ENCODE data around the gene RNU2-1. TPM values are rescaled to one million over a fixed set of nuclear protein-coding genes. Genes with fewer than 3 reads are reported as not detected.

The RNU2-1 gene
- total and polyA plus RNA-seq, 2 of the 13 experiments (the other 11 are each of a cell fraction or from before 2014, with no cell fraction given): not detected

DNA sequence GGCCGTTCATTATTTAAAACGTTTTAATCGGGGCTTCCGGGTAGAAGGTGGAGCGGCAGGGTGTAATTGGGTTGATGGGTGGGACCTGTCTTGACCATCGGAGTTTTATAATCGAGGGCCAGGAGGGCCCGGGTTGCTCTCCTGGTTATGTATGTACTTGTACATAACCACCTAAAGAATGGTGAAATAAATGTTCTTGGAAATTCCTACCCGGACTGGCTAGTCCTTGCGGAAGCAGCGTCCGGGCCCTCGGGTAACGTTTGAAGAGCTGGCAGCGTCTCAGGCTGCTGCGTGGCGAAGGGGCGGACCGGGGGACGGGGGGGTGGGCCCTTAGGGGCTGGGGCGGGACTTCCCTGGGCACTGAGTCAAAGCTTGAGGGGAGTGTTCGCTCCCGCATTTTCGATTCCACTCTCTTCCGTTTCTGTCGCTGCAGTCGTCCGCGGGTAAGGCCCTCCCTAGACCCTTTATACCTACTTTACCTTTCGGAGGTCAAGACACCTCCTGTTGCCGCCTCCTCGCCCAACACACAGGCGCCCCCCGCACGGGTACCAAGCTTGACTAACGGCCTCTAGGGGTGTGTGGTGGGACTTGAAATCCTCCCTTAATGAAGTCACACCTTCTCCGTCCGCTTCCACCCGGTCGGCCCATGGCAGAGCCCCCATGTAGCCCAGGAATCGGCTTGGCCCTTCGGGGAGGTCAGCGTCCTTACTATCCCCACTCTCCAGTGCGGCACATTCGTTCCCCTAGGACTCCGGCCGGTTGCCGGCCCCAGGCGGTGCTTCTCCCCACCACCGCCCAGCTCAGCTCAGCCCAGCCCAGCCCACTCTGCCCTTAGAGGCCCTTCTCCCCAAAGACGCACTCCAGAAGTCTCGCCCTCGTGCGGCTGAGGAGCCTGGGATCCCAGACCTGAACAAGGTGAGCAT, 22.0 kb downstream of the RNU2-1 start, which contains the start of gene TMEM106A (continued):
- TF ChIP-seq HHEX (CRISPR knock-in tag; IDR thresholded peaks at IDR 0.05) (no peak), SRSF4 (IDR thresholded peaks at IDR 0.05; ENCODE audit: low read depth, low read length, poor library complexity, severe bottlenecking) (no peak), ERF (CRISPR knock-in tag; IDR thresholded peaks at IDR 0.05) (peak; percentile 77), SIN3B (IDR thresholded peaks at IDR 0.05; ENCODE audit: low read length) (no peak), ZFX (CRISPR knock-in tag; IDR thresholded peaks at IDR 0.05; ENCODE audit: low read depth) (peak; percentile 86), PCBP1 (IDR thresholded peaks at IDR 0.05; ENCODE audit: borderline replicate concordance, low read depth, low read length) (no peak), SNAI1 (CRISPR knock-in tag; IDR thresholded peaks at IDR 0.05; ENCODE audit: borderline replicate concordance) (no peak), SMC3 (IDR thresholded peaks at IDR 0.05; ENCODE audit: low read length) (peak; percentile 9; the same call in 1 of the 2 replicates), EEA1 (CRISPR knock-in tag; IDR thresholded peaks at IDR 0.05; ENCODE audit: borderline replicate concordance) (no peak), ZNF891 (CRISPR knock-in tag; IDR thresholded peaks at IDR 0.05) (peak; percentile 98), U2AF2 (IDR thresholded peaks at IDR 0.05; ENCODE audit: low read depth, low read length) (no peak), E2F2 (CRISPR knock-in tag; IDR thresholded peaks at IDR 0.05; ENCODE audit: borderline replicate concordance) (no peak), CHCHD3 (CRISPR knock-in tag; IDR thresholded peaks at IDR 0.05) (no peak), SCMH1 (CRISPR knock-in tag; IDR thresholded peaks at IDR 0.05; ENCODE audit: borderline replicate concordance) (no peak), ZNF704 (CRISPR knock-in tag; IDR thresholded peaks at IDR 0.05; ENCODE audit: borderline replicate concordance) (no peak), SALL2 (CRISPR knock-in tag; IDR thresholded peaks at IDR 0.05) (no peak; the same call in 1 of the 2 replicates), TOE1 (CRISPR knock-in tag; IDR thresholded peaks at IDR 0.05) (no peak)
- TF ChIP-seq, protein P1, sequence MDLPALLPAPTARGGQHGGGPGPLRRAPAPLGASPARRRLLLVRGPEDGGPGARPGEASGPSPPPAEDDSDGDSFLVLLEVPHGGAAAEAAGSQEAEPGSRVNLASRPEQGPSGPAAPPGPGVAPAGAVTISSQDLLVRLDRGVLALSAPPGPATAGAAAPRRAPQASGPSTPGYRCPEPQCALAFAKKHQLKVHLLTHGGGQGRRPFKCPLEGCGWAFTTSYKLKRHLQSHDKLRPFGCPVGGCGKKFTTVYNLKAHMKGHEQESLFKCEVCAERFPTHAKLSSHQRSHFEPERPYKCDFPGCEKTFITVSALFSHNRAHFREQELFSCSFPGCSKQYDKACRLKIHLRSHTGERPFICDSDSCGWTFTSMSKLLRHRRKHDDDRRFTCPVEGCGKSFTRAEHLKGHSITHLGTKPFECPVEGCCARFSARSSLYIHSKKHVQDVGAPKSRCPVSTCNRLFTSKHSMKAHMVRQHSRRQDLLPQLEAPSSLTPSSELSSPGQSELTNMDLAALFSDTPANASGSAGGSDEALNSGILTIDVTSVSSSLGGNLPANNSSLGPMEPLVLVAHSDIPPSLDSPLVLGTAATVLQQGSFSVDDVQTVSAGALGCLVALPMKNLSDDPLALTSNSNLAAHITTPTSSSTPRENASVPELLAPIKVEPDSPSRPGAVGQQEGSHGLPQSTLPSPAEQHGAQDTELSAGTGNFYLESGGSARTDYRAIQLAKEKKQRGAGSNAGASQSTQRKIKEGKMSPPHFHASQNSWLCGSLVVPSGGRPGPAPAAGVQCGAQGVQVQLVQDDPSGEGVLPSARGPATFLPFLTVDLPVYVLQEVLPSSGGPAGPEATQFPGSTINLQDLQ (CRISPR knock-in tag; IDR thresholded peaks at IDR 0.05): no peak
- TF ChIP-seq, protein P2, sequence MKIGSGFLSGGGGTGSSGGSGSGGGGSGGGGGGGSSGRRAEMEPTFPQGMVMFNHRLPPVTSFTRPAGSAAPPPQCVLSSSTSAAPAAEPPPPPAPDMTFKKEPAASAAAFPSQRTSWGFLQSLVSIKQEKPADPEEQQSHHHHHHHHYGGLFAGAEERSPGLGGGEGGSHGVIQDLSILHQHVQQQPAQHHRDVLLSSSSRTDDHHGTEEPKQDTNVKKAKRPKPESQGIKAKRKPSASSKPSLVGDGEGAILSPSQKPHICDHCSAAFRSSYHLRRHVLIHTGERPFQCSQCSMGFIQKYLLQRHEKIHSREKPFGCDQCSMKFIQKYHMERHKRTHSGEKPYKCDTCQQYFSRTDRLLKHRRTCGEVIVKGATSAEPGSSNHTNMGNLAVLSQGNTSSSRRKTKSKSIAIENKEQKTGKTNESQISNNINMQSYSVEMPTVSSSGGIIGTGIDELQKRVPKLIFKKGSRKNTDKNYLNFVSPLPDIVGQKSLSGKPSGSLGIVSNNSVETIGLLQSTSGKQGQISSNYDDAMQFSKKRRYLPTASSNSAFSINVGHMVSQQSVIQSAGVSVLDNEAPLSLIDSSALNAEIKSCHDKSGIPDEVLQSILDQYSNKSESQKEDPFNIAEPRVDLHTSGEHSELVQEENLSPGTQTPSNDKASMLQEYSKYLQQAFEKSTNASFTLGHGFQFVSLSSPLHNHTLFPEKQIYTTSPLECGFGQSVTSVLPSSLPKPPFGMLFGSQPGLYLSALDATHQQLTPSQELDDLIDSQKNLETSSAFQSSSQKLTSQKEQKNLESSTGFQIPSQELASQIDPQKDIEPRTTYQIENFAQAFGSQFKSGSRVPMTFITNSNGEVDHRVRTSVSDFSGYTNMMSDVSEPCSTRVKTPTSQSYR (CRISPR knock-in tag; IDR thresholded peaks at IDR 0.05; ENCODE audit: borderline replicate concordance): no peak
